Hematopoietic multipotent progenitor cell treated with erythropoietin and hydrocortisone succinate and interleukin-3 and kit ligand, for 15 days (in vitro differentiated cells): ENCODE data around the gene SHD.
"Not testable (repeated sequence)": the region's sequence is repeated elsewhere in the genome, so short reads cannot be mapped to it uniquely, and the experiment has no call there.

Experiments
- DNase-seq: peaks from one replicate; pipeline ENCODE4 v3.0.0-alpha.2; 2015; ENCODE audit warnings: low spot score

SHD gene

DNA sequence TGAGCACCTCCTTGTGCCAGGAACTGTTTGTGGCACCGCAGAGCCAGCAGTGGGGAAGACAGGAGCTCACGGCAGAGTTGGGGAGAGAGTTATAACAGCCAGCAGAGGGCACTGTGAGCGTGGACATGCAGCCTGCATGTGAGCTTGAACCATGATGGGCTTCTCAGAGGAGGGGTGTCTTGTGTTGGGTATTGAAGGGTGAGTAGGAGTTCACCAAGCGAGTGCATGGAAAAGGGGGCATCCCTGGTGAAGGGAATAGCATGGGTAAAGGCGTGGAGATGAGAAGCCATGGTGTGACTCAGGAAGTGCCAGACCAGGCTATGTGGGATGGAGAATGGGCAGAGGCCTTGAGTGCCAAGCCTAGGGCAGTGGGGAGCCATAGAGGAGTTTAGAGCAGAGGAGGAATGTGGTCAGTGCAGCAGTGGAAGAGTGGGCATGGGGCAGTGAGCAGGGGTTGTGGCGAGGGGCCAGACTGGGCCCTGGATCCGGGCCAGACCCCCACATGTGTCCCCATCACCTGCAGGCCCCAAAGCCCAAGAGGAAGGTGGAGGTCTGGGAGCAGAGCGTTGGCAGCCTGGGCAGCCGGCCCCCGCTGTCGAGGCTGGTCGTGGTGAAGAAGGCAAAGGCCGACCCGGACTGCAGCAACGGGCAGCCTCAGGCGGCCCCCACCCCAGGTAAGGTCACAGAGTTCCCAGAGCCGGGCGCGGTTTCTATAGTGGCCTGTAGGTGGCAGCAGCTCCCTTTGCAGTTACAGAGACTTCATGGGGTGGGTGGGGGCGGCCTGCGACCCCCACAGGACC, 11.8 kb upstream of the SHD start:
- DNase-seq, result peak; percentile 73

DNA sequence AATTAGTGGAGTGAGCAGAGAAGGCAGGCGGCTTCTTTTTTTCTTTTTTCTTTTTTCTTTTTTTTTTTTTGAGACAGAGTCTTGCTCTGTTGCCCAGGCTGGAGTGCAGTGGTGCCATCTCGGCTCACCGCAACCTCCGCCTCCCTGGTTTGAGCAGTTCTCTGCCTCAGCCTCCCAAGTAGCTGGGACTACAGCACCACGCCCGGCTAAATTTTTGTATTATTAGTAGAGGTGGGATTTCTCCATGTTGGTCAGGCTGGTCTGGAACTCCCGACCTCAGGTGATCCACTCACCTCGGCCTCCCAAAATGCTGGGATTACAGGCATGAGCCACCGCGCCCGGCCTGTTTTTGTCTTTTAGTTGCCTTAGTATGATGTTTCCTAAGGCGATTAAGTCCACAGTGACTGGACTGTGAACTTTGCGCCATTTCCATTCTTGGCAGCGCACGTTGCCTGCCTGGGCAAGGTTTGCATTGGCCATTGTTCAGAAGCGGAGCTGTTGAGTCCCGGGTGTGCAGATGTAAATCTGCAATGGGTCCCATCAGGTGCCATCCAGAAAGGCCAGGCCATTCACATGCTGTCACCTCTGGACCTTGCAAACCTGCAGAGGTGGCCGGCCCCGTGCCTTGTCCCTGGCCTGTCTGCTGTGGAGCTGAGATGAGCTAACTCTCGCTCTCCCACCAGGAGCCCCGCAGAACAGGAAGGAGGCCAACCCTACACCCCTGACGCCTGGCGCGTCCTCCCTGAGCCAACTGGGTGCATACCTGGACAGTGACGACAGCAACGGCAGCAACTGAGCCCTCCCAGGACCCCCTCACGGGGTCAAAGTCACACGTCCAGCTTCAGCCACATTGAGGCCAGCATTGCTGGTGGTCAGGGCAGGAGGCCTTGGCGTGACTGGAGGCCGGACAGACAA, 10.9 kb upstream of the SHD start:
- DNase-seq, result no peak

DNA sequence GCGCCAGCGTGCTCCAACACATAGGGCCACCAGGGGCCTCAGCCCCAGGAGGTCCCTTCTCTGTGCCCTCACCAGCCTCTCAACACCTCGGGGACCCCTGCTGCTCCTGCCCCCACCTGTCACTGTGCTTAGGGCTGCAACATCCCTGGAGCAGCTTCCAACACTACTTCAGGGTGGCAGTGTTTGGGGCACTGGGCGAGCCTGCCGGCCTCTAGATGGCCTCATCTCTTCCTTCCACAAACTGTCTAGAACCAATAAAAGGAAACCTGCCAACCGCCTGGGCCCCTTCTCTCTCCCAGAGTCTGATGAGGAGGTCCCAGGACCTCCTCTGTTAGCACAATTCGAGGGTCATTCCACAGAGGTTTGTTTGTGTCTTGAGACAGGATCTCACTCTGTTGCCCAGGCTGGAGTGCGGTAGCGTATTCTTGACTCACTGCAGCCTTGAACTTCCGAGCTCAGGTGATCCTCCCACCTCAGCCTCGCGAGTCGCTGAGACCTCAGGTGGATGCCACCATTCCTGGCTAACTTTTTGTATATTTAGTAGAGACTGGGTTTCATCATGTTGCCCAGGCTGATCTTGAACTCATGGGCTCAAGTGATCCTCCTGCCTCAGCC, 10.1 kb upstream of the SHD start:
- no peak for DNase-seq

DNA sequence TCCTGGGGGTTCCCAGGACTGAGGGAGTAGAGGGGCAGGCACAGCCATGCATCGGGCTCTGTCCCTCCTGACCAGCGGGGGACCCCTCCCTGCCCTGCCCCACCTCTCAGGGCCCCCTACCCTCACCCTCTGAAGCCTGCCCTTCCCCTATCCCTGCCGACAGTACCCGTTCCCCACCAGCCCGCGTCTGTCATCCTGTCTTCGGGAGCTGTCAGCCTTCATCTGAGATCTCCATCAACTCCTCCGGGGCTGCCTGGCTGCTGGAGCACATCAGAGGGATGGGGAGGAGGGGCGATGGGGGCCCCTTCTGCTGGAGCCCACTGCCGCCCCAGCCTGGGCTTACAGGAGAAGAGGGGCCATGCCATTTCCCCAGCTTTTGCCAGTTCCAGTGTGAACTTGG, 6.2 kb upstream of the SHD start:
- no peak for DNase-seq

DNA sequence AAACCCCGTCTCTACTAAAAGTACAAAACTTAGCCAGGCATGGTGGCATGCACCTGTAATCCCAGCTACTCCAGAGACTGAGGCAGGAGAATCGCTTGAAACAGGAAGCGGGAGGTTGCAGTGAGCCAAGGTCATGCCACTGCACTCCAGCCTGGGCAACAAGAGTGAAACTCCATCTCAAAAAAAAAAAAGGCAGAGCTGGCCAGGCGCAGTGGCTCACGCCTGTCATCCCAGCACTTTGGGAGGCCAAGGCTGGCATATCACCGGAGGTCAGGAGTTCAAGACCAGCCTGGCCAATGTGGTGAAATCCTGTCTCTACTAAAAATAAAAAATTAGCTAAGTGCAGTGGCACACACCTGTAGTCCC, 4.8 kb upstream of the SHD start:
- DNase-seq, result not testable (repeated sequence)

DNA sequence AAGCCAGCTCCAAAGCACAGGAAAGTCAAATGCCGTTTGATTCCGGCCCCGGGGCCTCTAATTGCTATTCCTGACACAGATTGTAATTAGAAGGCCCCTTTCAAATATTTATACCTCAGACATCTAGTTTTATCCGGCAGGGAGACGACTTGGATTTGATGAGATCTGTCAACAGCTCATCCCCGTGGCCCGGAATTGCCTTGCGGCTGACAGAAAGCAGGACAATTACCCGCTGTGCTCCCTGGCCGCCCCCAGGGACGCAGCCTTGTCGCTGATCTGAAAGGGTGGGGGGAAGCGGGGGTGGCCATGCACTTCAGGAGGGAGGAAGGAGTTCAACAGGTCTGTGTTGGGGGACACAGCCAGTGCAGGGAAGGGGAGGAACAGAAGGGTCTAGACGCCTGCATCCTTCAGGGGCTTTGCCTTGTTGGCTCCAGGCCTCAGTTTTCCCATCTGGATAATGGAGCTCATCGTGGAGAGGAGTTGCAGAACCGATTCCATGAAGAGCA, 1.8 kb upstream of the SHD start:
- DNase-seq, result no peak

DNA sequence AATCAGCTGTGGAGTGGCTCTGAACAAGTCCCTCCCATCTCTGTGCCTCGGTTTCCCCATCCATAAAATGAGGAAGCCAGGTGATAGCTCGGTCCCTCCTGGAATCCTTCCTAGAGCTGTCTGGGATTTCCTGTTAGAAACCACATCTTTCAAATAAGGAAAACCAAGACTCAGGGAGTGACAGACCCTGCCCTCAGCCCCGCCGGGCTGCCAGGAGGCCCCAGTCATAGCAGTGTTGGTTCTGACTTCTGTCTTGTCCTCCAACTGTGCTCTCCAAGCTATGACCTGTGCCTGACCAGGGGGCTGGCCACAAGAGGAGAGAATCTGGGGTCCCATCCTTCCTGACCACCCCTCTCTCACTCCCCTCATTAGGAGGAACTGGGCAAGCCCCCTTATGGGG, 1.1 kb upstream of the SHD start:
- DNase-seq, result no peak

DNA sequence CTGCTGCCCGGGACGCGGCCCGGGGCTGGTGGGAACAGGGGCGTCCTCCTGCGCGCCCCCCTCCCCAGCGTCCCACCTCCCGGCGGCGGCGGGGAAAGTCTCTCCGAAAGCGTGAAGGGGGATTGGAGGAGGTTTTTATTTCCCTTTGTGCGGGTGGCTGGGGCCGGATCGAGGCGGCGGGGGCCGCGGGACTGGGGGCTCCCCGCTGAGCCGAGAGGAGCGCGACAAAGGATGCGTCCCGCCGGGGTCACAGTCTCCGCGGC, 132 bp downstream of the SHD start:
- no peak for DNase-seq

DNA sequence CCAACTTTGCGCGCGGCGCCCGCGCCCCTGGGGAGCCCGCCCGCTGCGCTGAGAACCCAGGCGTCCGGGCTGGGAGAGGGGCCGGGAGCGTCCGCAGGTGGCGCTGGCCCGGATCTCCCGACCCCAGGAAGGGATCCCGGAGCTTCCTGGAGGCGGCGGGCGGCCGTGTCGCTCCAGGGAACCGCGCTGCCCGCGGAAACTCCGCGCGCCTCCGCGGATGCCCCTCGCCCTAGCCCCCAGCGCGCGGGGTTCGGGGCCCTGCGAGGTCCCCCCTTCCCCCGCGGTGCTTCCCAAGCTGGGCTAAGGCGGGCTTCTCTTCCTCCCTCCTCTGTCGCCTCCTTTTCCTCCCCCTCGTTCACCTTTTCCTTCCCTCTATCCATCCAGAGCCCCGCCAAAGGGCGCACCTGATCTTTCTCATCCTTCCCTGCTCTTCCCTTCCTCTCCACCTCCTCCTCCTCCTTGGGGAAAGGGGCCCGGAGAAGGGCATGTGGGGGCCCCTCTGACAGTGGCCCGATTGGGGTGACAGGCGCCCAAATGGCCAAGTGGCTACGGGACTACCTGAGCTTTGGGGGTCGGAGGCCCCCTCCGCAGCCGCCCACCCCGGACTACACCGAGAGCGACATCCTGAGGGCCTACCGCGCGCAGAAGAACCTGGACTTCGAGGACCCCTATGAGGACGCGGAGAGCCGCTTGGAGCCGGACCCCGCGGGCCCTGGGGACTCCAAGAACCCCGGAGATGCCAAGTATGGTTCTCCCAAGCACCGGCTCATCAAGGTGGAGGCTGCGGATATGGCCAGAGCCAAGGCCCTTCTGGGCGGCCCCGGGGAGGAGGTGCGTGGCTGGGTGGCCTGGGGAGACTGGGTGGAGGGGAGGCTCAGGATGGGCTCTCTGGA, 710 bp downstream of the SHD start:
- no peak for DNase-seq

DNA sequence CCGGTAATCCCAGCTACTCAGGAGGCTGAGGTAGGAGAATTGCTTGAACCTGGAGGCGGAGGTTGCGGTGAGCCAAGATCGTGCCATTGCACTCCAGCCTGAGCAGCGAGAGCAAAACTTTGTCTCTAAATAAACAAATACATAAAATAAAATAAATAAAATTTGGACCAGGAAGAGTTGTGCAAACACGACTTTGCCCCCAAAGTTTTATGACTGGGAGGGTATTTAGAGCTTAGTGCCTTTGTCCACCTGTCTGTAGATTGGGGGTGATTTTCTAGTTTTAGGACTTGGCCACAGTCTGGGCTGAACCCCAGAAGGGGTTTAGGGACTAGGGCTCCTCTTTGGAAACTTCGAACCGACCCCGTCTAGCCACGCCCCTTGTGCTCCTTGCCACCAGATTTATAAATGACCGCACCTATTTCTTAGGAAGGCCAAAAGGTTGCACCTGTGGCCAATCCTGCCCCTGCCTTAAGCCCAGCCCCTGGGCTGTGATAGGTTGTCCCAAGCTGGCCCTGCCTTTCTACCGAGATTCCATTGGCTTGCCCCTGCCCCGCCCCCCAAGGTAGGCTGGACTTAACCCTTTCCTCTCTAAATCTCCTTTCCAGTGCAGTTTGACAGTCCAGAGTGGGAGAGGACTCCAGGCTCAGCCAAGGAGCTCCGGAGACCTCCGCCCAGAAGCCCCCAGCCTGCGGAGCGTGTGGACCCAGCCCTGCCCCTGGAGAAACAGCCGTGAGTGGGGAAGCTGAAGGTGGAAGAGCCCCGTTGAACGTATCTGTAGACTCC, 5.3 kb downstream of the SHD start:
- no peak for DNase-seq

DNA sequence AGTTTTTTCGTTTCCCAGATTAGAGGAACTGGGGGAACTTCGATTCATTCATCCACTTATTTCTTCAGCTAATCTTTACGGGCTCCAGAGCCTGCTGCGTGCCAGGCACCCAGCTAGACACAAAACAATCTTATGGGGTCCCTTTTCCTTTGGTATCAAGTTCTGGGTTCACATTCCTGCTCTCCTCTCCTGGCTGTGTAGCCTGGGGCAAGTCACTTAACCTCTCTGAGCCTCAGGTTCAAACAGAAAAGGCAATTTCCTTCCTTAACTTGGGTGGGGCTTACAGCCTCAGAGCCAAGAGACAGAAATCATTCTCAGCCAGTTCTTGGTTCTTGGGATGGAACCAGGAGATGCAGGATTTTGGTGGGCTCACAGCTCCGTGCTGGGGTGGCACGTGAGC, 5.9 kb downstream of the SHD start:
- no peak for DNase-seq

DNA sequence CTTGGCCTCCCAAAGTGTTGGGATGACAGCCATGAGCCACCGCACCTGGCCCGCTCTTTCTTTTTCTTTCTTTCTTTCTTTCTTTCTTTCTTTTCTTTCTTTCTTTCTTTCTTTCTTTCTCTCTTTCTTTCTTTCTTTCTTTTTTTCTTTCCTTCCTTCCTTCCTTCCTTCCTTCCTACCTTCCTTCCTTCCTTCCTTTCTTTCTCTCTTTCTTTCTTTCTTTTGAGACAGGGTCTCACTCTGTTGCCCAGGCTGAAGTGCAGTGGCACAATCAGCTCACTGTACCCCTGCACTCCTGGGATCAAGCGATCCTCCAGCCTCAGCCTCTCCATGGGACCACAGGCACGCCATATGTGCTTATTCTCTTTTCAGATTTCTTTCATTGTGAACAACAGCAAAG, 7.1 kb downstream of the SHD start:
- DNase-seq, result not testable (repeated sequence)

DNA sequence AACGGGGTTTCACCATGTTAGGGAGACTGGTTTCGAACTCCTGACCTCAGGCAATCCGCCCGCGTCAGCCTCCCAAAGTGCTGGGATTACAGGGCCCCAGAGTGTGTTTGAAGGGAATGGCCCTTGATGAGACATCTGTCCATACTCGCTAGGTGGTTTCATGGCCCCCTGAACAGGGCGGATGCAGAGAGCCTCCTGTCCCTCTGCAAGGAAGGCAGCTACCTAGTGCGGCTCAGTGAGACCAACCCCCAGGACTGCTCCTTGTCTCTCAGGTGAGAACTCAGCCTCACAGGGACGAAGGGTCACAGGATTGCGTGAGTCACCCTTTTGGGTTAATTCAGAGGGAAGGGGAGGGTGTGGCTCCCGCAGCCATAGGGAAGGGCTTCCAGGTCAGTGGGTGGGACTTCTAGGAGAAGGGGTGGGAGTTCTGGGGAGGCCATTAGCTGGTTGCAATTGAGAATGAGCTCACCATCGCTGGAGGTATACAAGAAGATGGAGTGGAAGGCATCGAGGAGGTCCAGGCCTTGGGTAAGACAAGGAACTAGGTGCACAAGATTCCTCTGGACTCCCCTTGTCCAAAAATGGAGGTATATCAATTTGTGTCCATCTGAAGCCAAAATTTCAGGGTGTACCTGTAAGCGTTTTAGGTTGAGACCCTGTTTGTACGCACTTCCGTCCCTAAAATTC, 9.2 kb downstream of the SHD start:
- no peak for DNase-seq

DNA sequence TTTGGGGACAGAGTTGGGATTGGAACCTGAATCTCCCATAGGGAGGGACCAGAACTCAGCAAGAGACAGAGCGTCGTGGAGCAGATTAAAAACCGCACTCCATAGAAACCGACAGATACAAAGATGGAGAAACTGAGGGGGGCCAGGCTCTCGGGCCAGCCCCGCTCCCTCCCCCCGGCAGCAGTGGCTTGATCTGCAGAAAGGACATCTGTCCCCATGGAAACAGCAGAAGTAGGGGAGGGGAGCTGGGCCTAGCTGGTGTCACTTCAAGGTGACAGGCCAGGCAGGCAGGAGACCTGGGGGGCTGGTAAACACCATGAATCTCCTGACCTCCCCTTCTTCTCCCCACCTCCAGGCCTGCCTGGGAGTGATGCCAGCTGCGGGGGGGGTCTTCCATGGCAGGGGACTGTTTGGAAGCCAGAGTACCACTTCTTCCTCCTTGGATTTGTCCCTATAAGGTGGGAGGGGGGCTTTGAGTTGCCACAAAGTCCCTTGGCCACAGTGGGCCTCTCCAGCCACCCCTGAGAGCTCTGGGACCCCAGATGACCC, 12.2 kb downstream of the SHD start:
- no peak for DNase-seq

DNA sequence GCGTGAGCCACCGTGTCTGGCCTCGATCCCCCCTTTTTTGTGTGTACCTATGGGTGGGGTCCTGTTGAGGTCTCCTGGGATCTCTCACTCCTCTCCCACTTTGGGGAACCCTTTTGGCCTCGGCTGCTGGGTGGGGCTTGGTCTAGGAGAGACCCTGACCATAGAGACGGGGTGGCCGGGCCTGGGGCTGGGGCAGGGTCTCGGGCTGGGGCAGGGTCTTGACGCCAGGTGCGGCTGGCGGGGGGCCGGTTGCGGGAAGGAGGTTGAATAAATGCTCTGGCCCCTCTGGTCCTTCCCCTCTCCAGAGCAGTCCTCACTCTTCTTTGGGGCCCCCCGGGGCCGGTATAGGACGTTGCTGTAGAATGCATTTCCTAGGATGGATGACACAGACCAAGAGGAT, 13.4 kb downstream of the SHD start:
- DNase-seq, result no peak

DNA sequence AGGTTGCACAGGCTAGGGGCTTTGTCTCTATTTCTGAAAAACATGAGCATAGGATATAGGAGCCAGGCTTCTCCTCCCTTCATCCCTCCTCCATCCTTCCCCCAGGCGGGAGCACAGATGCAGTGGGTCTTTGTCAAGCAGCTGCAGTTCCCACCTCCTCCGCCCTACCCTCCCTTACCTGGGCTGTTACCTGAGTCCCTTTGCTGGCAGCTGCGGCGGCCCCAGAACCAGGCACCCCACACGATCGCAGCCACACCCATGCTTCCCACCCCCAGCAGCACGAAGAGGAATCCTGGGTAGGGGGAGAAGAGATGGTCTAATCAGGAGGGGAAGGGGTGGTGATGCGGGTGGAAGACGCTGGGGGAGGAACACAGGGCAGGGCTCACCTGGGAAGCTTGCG, 15.3 kb downstream of the SHD start:
- no peak for DNase-seq

DNA sequence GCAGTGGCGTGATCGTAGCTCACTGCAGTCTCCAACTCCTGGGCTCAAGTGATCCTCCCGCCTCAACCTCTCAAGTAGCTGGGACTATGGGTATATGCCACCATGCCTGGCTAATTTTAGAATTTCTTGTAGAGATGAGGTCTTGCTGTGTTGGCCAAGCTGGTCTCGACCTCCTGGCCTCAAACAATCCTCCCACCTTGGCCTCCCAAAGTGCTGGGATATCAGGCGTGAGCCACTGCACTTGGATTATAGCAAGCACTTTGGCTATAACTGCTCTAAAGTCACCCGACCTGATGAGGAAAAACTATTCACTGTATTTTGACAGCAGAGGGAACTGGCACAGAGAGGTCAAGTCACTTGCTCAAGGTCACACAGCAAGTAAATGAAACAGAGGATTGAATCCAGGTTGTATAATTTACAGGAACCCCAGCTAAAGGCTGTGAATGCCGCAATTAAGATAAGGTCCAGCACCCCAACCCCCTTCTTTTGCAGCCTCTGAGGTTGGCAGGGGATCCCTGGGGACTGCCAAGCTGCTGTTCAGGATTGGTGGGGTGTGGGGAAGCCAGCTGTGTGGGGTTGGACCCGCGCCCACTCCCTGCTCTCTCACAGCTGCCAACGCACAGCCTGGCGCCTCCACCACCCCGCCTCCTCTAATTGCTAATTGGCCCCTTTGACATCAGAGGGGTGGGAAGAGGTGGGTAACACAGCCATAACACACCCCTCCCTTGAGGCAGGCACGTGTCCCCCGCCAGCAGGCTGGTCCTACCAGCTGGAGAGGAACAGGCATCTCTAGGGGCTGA, 17.1 kb downstream of the SHD start:
- no peak for DNase-seq

DNA sequence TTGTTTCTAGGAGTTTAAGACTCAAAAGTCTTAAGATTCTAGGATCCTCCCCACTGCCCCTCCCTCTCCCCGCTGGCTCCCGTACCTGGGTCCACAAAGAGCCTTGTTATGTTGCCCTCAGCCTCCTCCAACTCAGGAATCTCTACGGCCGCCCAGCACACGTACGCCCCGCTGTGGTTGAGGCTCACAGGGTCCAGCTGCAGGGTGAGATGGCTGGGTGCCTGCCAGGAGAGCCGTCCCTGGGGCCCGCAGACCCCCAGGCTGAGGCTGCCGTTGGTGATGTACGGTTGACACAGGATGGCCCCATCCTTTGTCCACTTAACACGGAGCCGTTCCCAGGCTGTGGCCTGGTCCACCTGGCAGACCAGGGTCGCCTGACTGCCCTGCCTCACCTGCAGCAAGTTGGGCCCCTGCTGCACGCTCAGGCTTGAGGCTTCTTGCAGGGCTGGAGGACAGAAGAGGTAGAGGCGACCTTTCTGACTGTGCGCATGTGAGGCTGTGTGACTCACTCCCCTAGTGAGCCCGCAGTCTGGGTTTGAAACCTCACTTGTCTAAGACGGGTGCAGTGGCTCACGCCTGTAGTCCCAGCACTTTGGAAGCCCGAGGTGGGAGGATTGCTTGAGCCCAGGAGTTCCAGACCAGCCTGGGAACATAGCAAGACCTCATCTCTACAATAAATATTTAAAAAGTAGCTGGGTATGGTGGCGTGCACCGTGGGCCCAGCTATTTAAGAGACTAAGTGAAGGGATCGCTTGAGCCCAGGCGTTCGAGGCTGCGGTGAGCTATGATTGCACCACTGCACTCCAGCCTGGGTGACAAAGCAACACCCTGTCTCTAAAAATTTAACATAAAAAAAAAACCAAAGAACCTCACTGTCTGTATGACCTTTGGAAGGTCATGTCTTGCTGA, 19.1 kb downstream of the SHD start:
- no peak for DNase-seq
